Mucosa of rectum (tissue), 2 donors: Measurements from ENCODE around the gene PRDM11.
A peak's percentile ranks its signal among the peaks of the same experiment; 100 is the strongest.

Source experiments
- H3K27ac ChIP-seq, 2 donors: one replicate each; pipeline ENCODE4 v1.7.0; 2013; ENCODE audit warnings: inconsistent platforms in 2 of 2, low read depth in 2 of 2, low read length in 2 of 2
- H3K27me3 ChIP-seq, 2 donors: one replicate each; pipeline ENCODE4 v1.7.0; 2013; ENCODE audit warnings: low read length in 2 of 2; ENCODE audit not compliant: control insufficient read depth in 2 of 2, insufficient read depth in 2 of 2
- H3K36me3 ChIP-seq, 2 donors: one replicate each; pipeline ENCODE4 v1.7.0; 2013; ENCODE audit warnings: low read length in 2 of 2; ENCODE audit not compliant: control insufficient read depth in 2 of 2, insufficient read depth in 2 of 2
- H3K4me1 ChIP-seq, 2 donors: one replicate each; pipeline ENCODE4 v1.7.0; 2013; ENCODE audit warnings: low read length in 2 of 2, mild to moderate bottlenecking in 1 of 2; ENCODE audit not compliant: control insufficient read depth in 2 of 2, insufficient read depth in 2 of 2
- H3K4me3 ChIP-seq, 2 donors: one replicate each; pipeline ENCODE4 v1.7.0; 2013; ENCODE audit warnings: low read length in 2 of 2
- H3K9ac ChIP-seq, 2 donors: one replicate each; pipeline ENCODE4 v1.7.0; 2013; ENCODE audit warnings: low read length in 2 of 2, low read depth in 1 of 2, mild to moderate bottlenecking in 1 of 2
- H3K9me3 ChIP-seq, 2 donors: one replicate each; pipeline ENCODE4 v1.7.0; 2013; ENCODE audit warnings: low read length in 2 of 2; ENCODE audit not compliant: control insufficient read depth in 2 of 2
- donor health status: healthy.
- donor health status: Normal muscosa, but diverticular disease.

The PRDM11 gene

GRCh38 chr11:45208135-45208534 is 61.7 kb downstream of the PRDM11 start:
- Histone ChIP-seq H3K36me3 (peaks cover 0 to 8% of the 10 kb centered on the region in 2 donors), H3K9me3 (no peaks in the 10 kb centered on the region), H3K4me1 (peaks cover 6 to 10% of the 10 kb centered on the region in 2 donors), H3K27ac (no peak overlapping the region), H3K27me3 (no peaks in the 10 kb centered on the region), H3K4me3 (no peak overlapping the region), H3K9ac (no peak overlapping the region)

- Histone ChIP-seq H3K27ac (peak overlapping the region in 1 of 2 donors; percentile 35), H3K9me3 (no peaks in the 10 kb centered on the region), H3K36me3 (peaks cover 0 to 7% of the 10 kb centered on the region in 2 donors), H3K9ac (no peak overlapping the region), H3K4me1 (peaks cover 6 to 10% of the 10 kb centered on the region in 2 donors), H3K4me3 (no peak overlapping the region), H3K27me3 (no peaks in the 10 kb centered on the region)
These were observed 62.8 kb downstream of the PRDM11 start for GRCh38 chr11:45209000-45209879.

- Histone ChIP-seq H3K4me1 (peaks cover 6 to 10% of the 10 kb centered on the region in 2 donors), H3K4me3 (no peak overlapping the region), H3K27ac (peak overlapping the region; percentile 19 to 35), H3K9ac (no peak overlapping the region), H3K36me3 (peaks cover 0 to 6% of the 10 kb centered on the region in 2 donors), H3K9me3 (no peaks in the 10 kb centered on the region), H3K27me3 (no peaks in the 10 kb centered on the region)
These were observed 63.7 kb downstream of the PRDM11 start for GRCh38 chr11:45209891-45210699.

GRCh38 chr11:45210846-45211245 is 64.4 kb downstream of the PRDM11 start:
- Histone ChIP-seq H3K9ac (no peak overlapping the region), H3K36me3 (peaks cover 0 to 6% of the 10 kb centered on the region in 2 donors)

GRCh38 chr11:45211732-45212131 is 65.3 kb downstream of the PRDM11 start:
- Histone ChIP-seq H3K9me3 (no peaks in the 10 kb centered on the region), H3K4me3 (no peak overlapping the region), H3K36me3 (peaks cover 0 to 6% of the 10 kb centered on the region in 2 donors), H3K27me3 (no peaks in the 10 kb centered on the region), H3K9ac (no peak overlapping the region), H3K27ac (no peak overlapping the region), H3K4me1 (peaks cover 6 to 10% of the 10 kb centered on the region in 2 donors)

More at GRCh38 chr11:45210846-45211245, 64.4 kb downstream of the PRDM11 start:
- peaks cover 6 to 10% of the 10 kb centered on the region in 2 donors for H3K4me1 ChIP-seq
- H3K27me3 ChIP-seq, result no peaks in the 10 kb centered on the region
- H3K9me3 ChIP-seq, result no peaks in the 10 kb centered on the region
- no peak overlapping the region for H3K4me3 ChIP-seq
- H3K27ac ChIP-seq, result peak overlapping the region in 1 of 2 donors; percentile 35

GRCh38 chr11:45212566-45213315 is 66.3 kb downstream of the PRDM11 start:
- H3K9me3 ChIP-seq, result no peaks in the 10 kb centered on the region
- H3K4me1 ChIP-seq, result peaks cover 6 to 10% of the 10 kb centered on the region in 2 donors
- no peak overlapping the region for H3K27ac ChIP-seq
- no peak overlapping the region for H3K9ac ChIP-seq
- peaks cover 0 to 6% of the 10 kb centered on the region in 2 donors for H3K36me3 ChIP-seq
- H3K27me3 ChIP-seq, result no peaks in the 10 kb centered on the region
- H3K4me3 ChIP-seq, result no peak overlapping the region

GRCh38 chr11:45213316-45213665 is 66.9 kb downstream of the PRDM11 start:
- Histone ChIP-seq H3K27ac (no peak overlapping the region), H3K4me1 (peaks cover 3 to 6% of the 10 kb centered on the region in 2 donors), H3K36me3 (peaks cover 0 to 6% of the 10 kb centered on the region in 2 donors), H3K9ac (no peak overlapping the region), H3K9me3 (no peaks in the 10 kb centered on the region), H3K27me3 (no peaks in the 10 kb centered on the region), H3K4me3 (no peak overlapping the region)

- Histone ChIP-seq H3K4me3 (no peak overlapping the region), H3K9me3 (no peaks in the 10 kb centered on the region), H3K9ac (no peak overlapping the region), H3K4me1 (peaks cover 1 to 3% of the 10 kb centered on the region in 2 donors), H3K36me3 (peaks cover 0 to 6% of the 10 kb centered on the region in 2 donors), H3K27me3 (no peaks in the 10 kb centered on the region), H3K27ac (no peak overlapping the region)
These were observed 67.3 kb downstream of the PRDM11 start for GRCh38 chr11:45213717-45214116.

GRCh38 chr11:45215098-45215865 is 68.8 kb downstream of the PRDM11 start:
- H3K4me3 ChIP-seq, result no peak overlapping the region
- peaks cover 0 to 6% of the 10 kb centered on the region in 2 donors for H3K36me3 ChIP-seq
- no peak overlapping the region for H3K9ac ChIP-seq
- no peaks in the 10 kb centered on the region for H3K9me3 ChIP-seq
- H3K27ac ChIP-seq, result no peak overlapping the region
- H3K4me1 ChIP-seq, result peaks cover 0 to 3% of the 10 kb centered on the region in 2 donors
- H3K27me3 ChIP-seq, result no peaks in the 10 kb centered on the region
